Activated B cell treated with CpG ODN at 0.5 μM for 24 hours (primary cell): ENCODE results near the gene MBOAT1. TPM values are rescaled to one million over a fixed set of nuclear protein-coding genes. Genes with fewer than 3 reads are reported as not detected.

ENCODE experiments used
- ATAC-seq: fragments of 200-7000 bp; cut with Tn5 transposase; one replicate; pipeline ENCODE4 v1.10.0; 2021; ENCODE audit warnings: low read depth, mild to moderate bottlenecking, moderate library complexity
- CTCF ChIA-PET: fragments of 350-600 bp; sonication (Branson Sonifier 250); formaldehyde crosslinking; loops from one replicate; lab custom pipeline; 2021; ENCODE audit warnings: antibody characterized with exemption; lab: Charles Lee
- POLR2A ChIA-PET: fragments of 350-600 bp; sonication (Branson Sonifier 250); formaldehyde crosslinking; loops from one replicate; lab custom pipeline; 2021; ENCODE audit warnings: antibody characterized with exemption; lab: Charles Lee
- DNase-seq: peaks from one replicate; pipeline ENCODE4 v3.0.0; 2022
- H3K27ac Mint-ChIP-seq: one replicate; pipeline ENCODE4 v1.8.0; 2020; ENCODE audit warnings: mixed read lengths
- H3K27me3 Mint-ChIP-seq: one replicate; pipeline ENCODE4 v1.8.0; 2021; ENCODE audit warnings: mixed read lengths
- H3K36me3 Mint-ChIP-seq: one replicate; pipeline ENCODE4 v1.8.0; 2021; ENCODE audit warnings: low read depth, mixed read lengths
- H3K4me1 Mint-ChIP-seq: one replicate; pipeline ENCODE4 v1.8.0; 2021; ENCODE audit warnings: mixed read lengths
- H3K4me3 Mint-ChIP-seq: one replicate; pipeline ENCODE4 v1.8.0; 2020; ENCODE audit warnings: mild to moderate bottlenecking, mixed read lengths
- H3K9me3 Mint-ChIP-seq: one replicate; pipeline ENCODE4 v1.8.0; 2020; ENCODE audit warnings: mixed read lengths
- CTCF ChIP-seq: fragments of 200-600 bp; IDR thresholded peaks from one replicate; pipeline ENCODE4 v1.8.0; 2022; ENCODE audit warnings: antibody characterized with exemption, mild to moderate bottlenecking
- intact Hi-C: fragments of 100-400 bp; cut with micrococcal nuclease; formaldehyde crosslinking; loops from one replicate; pipeline ENCODE4 v1.15.1; 2024
- total RNA-seq: library from RNA; stranded (reverse); gene quantifications from 2 replicates; pipeline ENCODE4 v1.2.3, GENCODE V29; 2022

MBOAT1 gene
- total RNA-seq, 1 donor from 2014 or later: 3.7 TPM

GRCh38 chr6:20202699-20203302 is 9.5 kb downstream of the MBOAT1 start:
- Mint-ChIP-seq H3K4me1 (peaks cover 15% of the 10 kb centered on the region), H3K4me3 (no peak overlapping the region), H3K9me3 (no peaks in the 10 kb centered on the region), H3K36me3 (no peaks in the 10 kb centered on the region), H3K27ac (no peak overlapping the region), H3K27me3 (peaks cover 2% of the 10 kb centered on the region)
- intact Hi-C loops: no loop called here
- TF ChIP-seq CTCF: no peak
- ATAC-seq (no peak), DNase-seq (no peak)
- POLR2A ChIA-PET: no interaction called here
- CTCF ChIA-PET: no interaction called here

GRCh38 chr6:20202324-20202658 is 10.0 kb downstream of the MBOAT1 start:
- H3K27ac Mint-ChIP-seq: no peak overlapping the region
- TF ChIP-seq CTCF: no peak
- peaks cover 2% of the 10 kb centered on the region for H3K27me3 Mint-ChIP-seq
- ChIA-PET POLR2A (no interaction called here), CTCF (no interaction called here)
- DNase-seq (no peak), ATAC-seq (no peak)
- H3K4me1 Mint-ChIP-seq: peaks cover 15% of the 10 kb centered on the region
- no peaks in the 10 kb centered on the region for H3K36me3 Mint-ChIP-seq
- no peaks in the 10 kb centered on the region for H3K9me3 Mint-ChIP-seq
- intact Hi-C loops: no loop called here
- H3K4me3 Mint-ChIP-seq: no peak overlapping the region

- Mint-ChIP-seq H3K27ac (no peak overlapping the region), H3K27me3 (no peaks in the 10 kb centered on the region), H3K4me1 (peaks cover 4% of the 10 kb centered on the region), H3K9me3 (no peaks in the 10 kb centered on the region), H3K36me3 (no peaks in the 10 kb centered on the region), H3K4me3 (no peak overlapping the region)
- no peak for DNase-seq
- ChIA-PET POLR2A (no interaction called here), CTCF (no interaction called here)
- no peak for ATAC-seq
- intact Hi-C loops: no loop called here
- no peak for TF ChIP-seq CTCF
These were observed 11.3 kb downstream of the MBOAT1 start for GRCh38 chr6:20200761-20201630.

GRCh38 chr6:20198775-20199174 is 13.5 kb downstream of the MBOAT1 start:
- intact Hi-C loops: no loop called here
- Mint-ChIP-seq H3K27me3 (no peaks in the 10 kb centered on the region), H3K27ac (no peak overlapping the region), H3K4me1 (no peaks in the 10 kb centered on the region), H3K4me3 (no peak overlapping the region), H3K9me3 (no peaks in the 10 kb centered on the region), H3K36me3 (no peaks in the 10 kb centered on the region)
- POLR2A ChIA-PET: no interaction called here
- DNase-seq: no peak
- ATAC-seq: no peak
- TF ChIP-seq CTCF: no peak
- CTCF ChIA-PET: no interaction called here

- Mint-ChIP-seq H3K27ac (no peak overlapping the region), H3K27me3 (no peaks in the 10 kb centered on the region), H3K4me3 (no peak overlapping the region), H3K4me1 (no peaks in the 10 kb centered on the region), H3K9me3 (no peaks in the 10 kb centered on the region), H3K36me3 (no peaks in the 10 kb centered on the region)
- CTCF ChIA-PET: no interaction called here
- intact Hi-C loops: no loop called here
- ATAC-seq (no peak), DNase-seq (no peak)
- POLR2A ChIA-PET: no interaction called here
- no peak for TF ChIP-seq CTCF
These were observed 14.0 kb downstream of the MBOAT1 start for GRCh38 chr6:20198156-20198774.
